Measurements from ENCODE around the gene C1orf174. TPM values are rescaled to one million over a fixed set of nuclear protein-coding genes. Genes with fewer than 3 reads are reported as not detected.

C1orf174 gene
- total RNA-seq, 1 donor from 2014 or later, result 20.5 TPM

Other genes starting within 250 kb of the C1orf174 start
- gene TP73, start 247.8 kb downstream of the C1orf174 start, total RNA-seq, result not detected
- not detected for gene CCDC27, start 147.8 kb downstream of the C1orf174 start, total RNA-seq
- gene SMIM1, start 127.5 kb downstream of the C1orf174 start, total RNA-seq, result 3.7 TPM
- 38.7 TPM for gene LRRC47, start 103.8 kb downstream of the C1orf174 start, total RNA-seq
- gene CEP104, start 43.1 kb downstream of the C1orf174 start, total RNA-seq, result 45.0 TPM
- 4.4 TPM for gene DFFB, start 42.8 kb downstream of the C1orf174 start, total RNA-seq